ENCODE data around the gene CLEC18B. TPM values are rescaled to one million over a fixed set of nuclear protein-coding genes. Genes with fewer than 3 reads are reported as not detected.
"Not testable (repeated sequence)": the region's sequence is repeated elsewhere in the genome, so short reads cannot be mapped to it uniquely, and the experiment has no call there.

The CLEC18B gene
- total and polyA plus RNA-seq, 12 donors = 0.29 to 0.77 (median 0.44) TPM; not detected in 5

- 93 to 96% methylated on average over 5 of the region's 5 CpGs for WGBS, 2 donors
- ATAC-seq (peak in 4 of 8 donors; percentile 33 to 50 (median 37)), DNase-seq (peak in 1 of 2 donors; percentile 20)
- H3K4me3 ChIP-seq = no peak overlapping the region
- peak overlapping the region; percentile 72 to 91 (median 80) for H3K27ac ChIP-seq
- H3K9me3 ChIP-seq = no peaks in the 10 kb centered on the region
- intact Hi-C loops (cut with DNase I) = loop anchor here in 1 of 10 donors (10.0 kb wide), 1 partner anchor 75 kb away; the partner anchor contains the start of gene NPIPB15
- no peak for TF ChIP-seq CTCF (IDR thresholded peaks at IDR 0.05)
- H3K27me3 ChIP-seq = no peaks in the 10 kb centered on the region
- H3K36me3 ChIP-seq = peaks cover 0 to 58% (median 21%) of the 10 kb centered on the region in 9 donors
- peaks cover 8 to 52% (median 34%) of the 10 kb centered on the region in 9 donors for H3K4me1 ChIP-seq
Measured at GRCh38 chr16:74449470-74449869, 28.2 kb upstream of the CLEC18B start.

DNA sequence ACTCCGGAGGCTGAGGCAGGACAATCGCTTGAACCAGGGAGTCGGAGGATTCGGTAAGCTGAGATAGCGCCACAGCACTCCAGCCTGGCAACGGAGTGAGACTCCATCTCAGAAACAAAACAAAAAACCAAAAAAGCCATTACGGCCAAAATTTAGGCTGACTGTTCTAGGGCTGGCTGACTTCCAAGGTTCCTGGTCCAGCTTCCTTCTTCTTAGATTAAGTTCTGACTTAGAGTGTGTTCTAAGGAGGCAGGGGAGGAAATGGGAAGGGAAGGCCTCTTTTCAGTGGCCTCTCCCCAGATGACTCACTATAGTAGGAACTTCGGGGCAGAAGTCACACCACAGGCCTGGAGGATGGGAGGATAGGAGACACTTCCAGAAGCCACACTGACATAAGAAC, 27.7 kb upstream of the CLEC18B start:
- ATAC-seq = peak; percentile 91 to 98 (median 96)
- H3K4me3 ChIP-seq = peak overlapping the region in 1 of 10 donors; percentile 19
- H3K9me3 ChIP-seq = no peaks in the 10 kb centered on the region
- peaks cover 0 to 54% (median 21%) of the 10 kb centered on the region in 9 donors for H3K36me3 ChIP-seq
- no peak for TF ChIP-seq CTCF (IDR thresholded peaks at IDR 0.05)
- WGBS, 2 donors = 43 to 49% methylated on average over 8 of the region's 8 CpGs
- intact Hi-C loops (cut with DNase I) = loop anchor here in 1 of 10 donors (10.0 kb wide), 1 partner anchor 74 kb away; the partner anchor contains the start of gene NPIPB15
- peaks cover 8 to 52% (median 34%) of the 10 kb centered on the region in 9 donors for H3K4me1 ChIP-seq
- peak; percentile 37 to 89 for DNase-seq
- no peaks in the 10 kb centered on the region for H3K27me3 ChIP-seq
- H3K27ac ChIP-seq = peak overlapping the region; percentile 72 to 91 (median 81)

- 62 to 78% methylated on average over 5 of the region's 5 CpGs for WGBS, 2 donors
- intact Hi-C loops (cut with DNase I) = loop anchor here in 1 of 10 donors (10.0 kb wide), 1 partner anchor 73 kb away; the partner anchor contains the start of gene NPIPB15
- peak overlapping the region; percentile 72 to 91 (median 81) for H3K27ac ChIP-seq
- H3K9me3 ChIP-seq = no peaks in the 10 kb centered on the region
- no peak for TF ChIP-seq CTCF (IDR thresholded peaks at IDR 0.05)
- peak in 1 of 2 donors; percentile 28 for DNase-seq
- no peaks in the 10 kb centered on the region for H3K27me3 ChIP-seq
- H3K4me3 ChIP-seq = no peak overlapping the region
- peak in 4 of 8 donors; percentile 35 to 68 (median 48) for ATAC-seq
- H3K4me1 ChIP-seq = peaks cover 8 to 52% (median 34%) of the 10 kb centered on the region in 9 donors
- peaks cover 0 to 39% (median 13%) of the 10 kb centered on the region in 9 donors for H3K36me3 ChIP-seq
Measured at GRCh38 chr16:74447578-74447977, 26.3 kb upstream of the CLEC18B start.

GRCh38 chr16:74446866-74447265, 25.6 kb upstream of the CLEC18B start:
- no peak for TF ChIP-seq CTCF (IDR thresholded peaks at IDR 0.05)
- intact Hi-C loops (cut with DNase I) = loop anchor here in 1 of 10 donors (10.0 kb wide), 1 partner anchor 72 kb away; the partner anchor contains the start of gene NPIPB15
- ATAC-seq = no peak
- Histone ChIP-seq H3K27ac (peak overlapping the region in 9 of 10 donors; percentile 26 to 91 (median 81)), H3K27me3 (no peaks in the 10 kb centered on the region), H3K9me3 (no peaks in the 10 kb centered on the region), H3K36me3 (peaks cover 0 to 32% (median 6%) of the 10 kb centered on the region in 9 donors), H3K4me1 (peaks cover 8 to 49% (median 34%) of the 10 kb centered on the region in 9 donors), H3K4me3 (no peak overlapping the region)
- 94 to 96% methylated on average over 8 of the region's 8 CpGs for WGBS, 2 donors
- DNase-seq = no peak

- H3K4me3 ChIP-seq, H3K9me3 ChIP-seq, ATAC-seq, H3K27me3 ChIP-seq, DNase-seq, H3K27ac ChIP-seq: not testable (repeated sequence)
- intact Hi-C loops (cut with DNase I) = loop anchor here in 1 of 10 donors (10.0 kb wide), 1 partner anchor 69 kb away; the partner anchor contains the start of gene NPIPB15
- Histone ChIP-seq H3K4me1 (peaks cover 0 to 25% (median 13%) of the 10 kb centered on the region in 9 donors), H3K36me3 (peaks cover 0 to 23% (median 0%) of the 10 kb centered on the region in 9 donors)
- 97 to 98% methylated on average over 13 of the region's 13 CpGs for WGBS, 2 donors
Measured at GRCh38 chr16:74443624-74444346, 22.5 kb upstream of the CLEC18B start.

All from heart right ventricle (tissue), 16 donors.